Esophagus squamous epithelium (tissue), 4 donors: ENCODE data around the gene MYZAP.

Experiments
- POLR2A ChIP-seq, 4 donors: fragments of 450-650 bp; IDR thresholded peaks; one replicate each; pipeline ENCODE4 v1.6.1; 2017; ENCODE audit warnings: antibody characterized with exemption in 4 of 4, mild to moderate bottlenecking in 4 of 4, moderate library complexity in 3 of 4
- TF ChIP-seq, protein P1 (sequence below), 6 experiments: fragments of 450-650 bp in 4 of 6; fragments of 200-600 bp in 2 of 6; sonication (generic) in 2 of 6; IDR thresholded peaks; one replicate each; pipeline ENCODE4 v1.5.1; 2016 to 2019; ENCODE audit warnings: antibody characterized with exemption in 6 of 6, mild to moderate bottlenecking in 4 of 6, moderate library complexity in 4 of 6

DNA sequence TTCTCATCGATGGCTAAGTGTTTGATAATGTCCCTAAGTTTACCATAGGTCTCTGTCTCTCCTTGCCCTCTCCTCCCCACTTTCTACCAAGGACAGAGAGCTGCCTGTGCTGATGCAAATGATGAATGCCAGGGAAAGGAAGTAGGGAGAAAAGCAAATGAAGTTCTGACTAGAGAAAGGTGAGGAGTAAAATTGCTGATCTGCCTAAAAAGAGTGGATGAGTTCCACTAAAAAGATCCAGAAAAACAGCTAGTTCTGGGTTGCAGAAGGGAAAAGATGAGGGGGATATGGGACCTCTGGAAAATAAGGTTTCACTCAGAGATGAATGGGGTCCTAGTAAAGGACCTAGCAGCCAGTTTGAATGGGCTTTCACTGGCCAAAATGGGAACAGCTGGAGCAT, 13.8 kb downstream of the MYZAP start:
- TF ChIP-seq, protein P1, sequence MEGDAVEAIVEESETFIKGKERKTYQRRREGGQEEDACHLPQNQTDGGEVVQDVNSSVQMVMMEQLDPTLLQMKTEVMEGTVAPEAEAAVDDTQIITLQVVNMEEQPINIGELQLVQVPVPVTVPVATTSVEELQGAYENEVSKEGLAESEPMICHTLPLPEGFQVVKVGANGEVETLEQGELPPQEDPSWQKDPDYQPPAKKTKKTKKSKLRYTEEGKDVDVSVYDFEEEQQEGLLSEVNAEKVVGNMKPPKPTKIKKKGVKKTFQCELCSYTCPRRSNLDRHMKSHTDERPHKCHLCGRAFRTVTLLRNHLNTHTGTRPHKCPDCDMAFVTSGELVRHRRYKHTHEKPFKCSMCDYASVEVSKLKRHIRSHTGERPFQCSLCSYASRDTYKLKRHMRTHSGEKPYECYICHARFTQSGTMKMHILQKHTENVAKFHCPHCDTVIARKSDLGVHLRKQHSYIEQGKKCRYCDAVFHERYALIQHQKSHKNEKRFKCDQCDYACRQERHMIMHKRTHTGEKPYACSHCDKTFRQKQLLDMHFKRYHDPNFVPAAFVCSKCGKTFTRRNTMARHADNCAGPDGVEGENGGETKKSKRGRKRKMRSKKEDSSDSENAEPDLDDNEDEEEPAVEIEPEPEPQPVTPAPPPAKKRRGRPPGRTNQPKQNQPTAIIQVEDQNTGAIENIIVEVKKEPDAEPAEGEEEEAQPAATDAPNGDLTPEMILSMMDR (IDR thresholded peaks at IDR 0.05) = no peak
- TF ChIP-seq POLR2A (IDR thresholded peaks at IDR 0.05) = no peak
